Frontal cortex (tissue), 4 donors: ENCODE measurements around the gene ZNF554. TPM values are rescaled to one million over a fixed set of nuclear protein-coding genes. Genes with fewer than 3 reads are reported as not detected.

Source experiments
- DNase-seq, 2 donors: peaks; one replicate each; pipeline ENCODE4 v3.0.0; 2012; ENCODE audit warnings: low spot score in 2 of 2
- FAIRE-seq: peaks from 2 replicates; lab custom pipeline; 2012; peaks lifted over from hg19 to GRCh38; lab: Jason Lieb, UNC
- total RNA-seq: library from RNA; depleted of rRNA; stranded (reverse); fragments of >200 nt; gene quantifications from one replicate; pipeline ENCODE4 v1.2.3, GENCODE V29; 2014
- donor health status: control.
- donor health status: control.
- donor health status: control.

ZNF554 gene
- total RNA-seq: 18.3 TPM

DNA sequence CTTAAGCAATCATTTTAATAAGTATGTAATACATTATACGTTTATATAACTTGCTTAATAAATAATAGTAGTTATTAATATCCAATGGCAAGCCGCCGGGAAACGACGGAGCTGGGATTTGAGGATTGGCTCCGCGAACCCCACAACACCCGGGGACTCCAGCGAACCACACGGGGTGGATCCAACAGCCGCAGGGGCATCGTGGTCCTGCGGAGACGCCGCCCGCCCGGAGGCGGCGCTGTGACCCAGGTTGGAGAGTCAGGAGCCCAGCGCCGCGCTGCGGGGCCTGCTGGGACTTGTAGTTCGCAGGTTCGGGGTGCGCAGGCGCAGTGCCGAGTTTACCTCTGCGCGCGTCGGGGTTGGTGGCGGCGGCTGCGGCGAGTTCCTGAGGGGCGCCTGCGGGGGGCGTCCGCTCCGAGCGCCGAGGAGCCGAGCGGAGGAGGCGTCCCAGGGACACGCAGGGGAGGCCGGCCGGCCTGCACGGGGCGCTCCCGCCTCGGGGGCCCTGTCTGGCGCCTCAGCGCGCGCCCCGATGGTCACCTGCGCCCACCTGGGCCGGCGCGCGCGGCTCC lies at the start of gene ZNF554:
ZNF554 (plus strand) TSS at position 329 of the 572 bp plus-strand sequence; CDS start at position 533, 204 bp downstream.
- DNase-seq (peak; percentile 95 to 96), FAIRE-seq (no peak)

DNA sequence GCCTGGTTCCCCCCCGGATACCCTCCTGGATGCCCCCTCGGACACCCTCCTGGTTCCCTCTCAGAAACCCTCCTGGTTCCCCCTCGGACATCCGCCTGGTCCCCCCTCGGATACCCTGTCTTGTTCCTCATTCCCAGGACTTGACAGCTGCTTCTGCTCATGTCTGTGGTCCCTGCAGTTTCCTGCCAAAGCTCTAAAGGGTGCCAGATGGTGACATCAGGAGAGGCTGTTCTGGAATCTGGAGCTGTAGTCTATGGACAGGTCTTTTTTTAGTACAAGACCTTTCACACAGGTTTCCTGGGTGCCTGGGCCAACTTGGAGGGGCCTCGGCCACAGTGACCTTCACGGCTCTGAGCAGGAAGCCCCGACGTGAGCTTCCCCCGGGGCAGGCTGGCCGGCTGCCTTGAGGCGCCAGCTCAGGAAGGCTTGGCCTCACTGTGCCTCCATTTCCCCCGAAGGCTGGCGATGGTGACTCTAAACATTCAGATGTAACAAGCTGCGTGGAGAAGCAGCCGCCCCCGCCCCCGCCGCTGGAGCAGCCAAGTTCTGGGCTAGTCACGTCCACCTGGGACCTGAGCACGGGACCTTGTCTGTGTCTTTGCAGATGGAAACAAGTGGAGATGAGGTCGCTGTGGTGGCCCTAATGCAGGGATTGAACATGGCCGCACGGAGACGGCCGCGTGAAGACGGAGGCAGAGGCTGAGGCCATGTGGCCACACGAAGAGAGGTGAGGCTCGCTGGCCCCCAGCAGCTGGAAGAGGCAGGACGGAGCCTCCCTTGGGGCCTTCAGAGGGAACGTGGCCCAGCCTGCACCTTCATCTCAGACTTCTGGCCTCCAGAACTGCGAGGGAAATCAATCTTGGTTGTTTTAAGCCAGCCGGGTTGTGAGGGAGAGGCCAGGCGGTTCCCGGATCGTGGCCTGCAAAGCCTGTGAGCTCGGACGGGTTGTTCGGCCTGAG lies 49.3 kb upstream of the ZNF554 start:
- DNase-seq (no peak), FAIRE-seq (no peak)

DNA sequence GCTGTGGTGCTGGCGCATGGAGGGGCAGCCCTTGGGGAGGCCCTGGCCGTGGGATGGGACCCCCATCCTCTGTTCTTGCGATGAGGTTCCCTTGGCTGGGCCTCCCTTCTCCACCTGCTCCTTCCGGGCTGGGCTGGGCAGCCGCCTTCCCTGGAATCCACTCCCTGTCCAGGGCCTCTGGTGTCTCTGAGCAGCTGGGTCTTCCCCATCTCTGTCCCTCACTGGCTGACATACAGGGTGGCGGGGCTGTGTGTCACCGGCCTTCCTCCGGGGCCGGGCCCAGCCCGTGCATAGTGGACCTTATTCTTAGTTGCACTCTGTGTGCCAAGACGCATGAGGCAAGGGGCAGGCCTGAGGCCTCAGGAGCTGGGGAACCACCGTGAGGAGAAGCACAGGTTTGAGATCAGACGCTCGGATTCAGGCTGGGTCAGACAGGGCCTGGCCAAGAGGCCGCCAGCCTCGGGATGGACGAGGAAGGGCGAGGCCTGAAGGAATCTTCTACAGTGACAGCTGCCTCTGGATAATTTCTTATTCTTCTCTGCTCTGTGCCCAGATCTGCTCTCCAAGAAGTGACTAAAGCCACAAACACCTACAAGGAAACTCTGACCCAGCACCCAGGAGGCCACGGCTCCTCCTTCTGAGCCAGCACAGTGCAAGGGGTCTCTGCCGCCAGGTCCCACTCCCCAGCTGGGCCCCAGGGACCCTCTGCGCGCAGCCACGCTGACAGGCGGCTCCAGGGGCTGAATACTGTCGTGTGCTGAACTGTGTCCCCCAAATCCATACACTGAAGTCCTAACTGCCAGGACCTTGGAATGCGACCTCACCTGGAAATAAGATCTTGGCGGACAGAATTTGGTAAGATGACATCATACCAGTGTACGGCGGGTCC lies 47.6 kb upstream of the ZNF554 start:
- no peak for DNase-seq
- no peak for FAIRE-seq

DNA sequence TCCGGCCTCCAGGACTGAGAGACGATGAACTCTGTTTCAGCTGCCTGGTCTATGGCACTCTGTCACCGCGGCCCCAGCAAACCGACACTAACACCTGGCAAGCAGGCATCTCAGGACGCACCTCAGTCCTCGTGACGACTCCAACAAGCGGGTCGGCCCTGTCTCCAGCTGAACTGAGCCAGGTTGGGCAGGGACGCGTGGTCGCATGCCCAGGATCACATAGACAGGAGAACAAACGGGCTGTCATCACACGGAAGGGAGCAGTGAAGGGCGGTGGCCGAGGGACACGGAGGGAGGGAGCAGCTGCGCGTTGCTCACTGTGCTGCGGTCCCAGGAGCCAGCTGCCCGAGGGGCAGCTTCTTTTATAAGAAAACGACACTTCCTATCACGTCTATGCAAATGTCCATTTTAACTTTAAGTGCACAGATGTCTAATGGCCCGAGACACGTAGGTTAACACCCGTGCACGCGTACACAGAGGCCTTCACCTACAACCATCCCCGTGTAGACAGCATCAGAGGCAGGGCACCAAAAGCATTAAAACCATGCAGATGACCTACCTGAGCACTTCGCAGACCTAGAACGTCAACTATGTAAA lies 45.5 kb upstream of the ZNF554 start:
- DNase-seq: no peak
- FAIRE-seq: no peak

DNA sequence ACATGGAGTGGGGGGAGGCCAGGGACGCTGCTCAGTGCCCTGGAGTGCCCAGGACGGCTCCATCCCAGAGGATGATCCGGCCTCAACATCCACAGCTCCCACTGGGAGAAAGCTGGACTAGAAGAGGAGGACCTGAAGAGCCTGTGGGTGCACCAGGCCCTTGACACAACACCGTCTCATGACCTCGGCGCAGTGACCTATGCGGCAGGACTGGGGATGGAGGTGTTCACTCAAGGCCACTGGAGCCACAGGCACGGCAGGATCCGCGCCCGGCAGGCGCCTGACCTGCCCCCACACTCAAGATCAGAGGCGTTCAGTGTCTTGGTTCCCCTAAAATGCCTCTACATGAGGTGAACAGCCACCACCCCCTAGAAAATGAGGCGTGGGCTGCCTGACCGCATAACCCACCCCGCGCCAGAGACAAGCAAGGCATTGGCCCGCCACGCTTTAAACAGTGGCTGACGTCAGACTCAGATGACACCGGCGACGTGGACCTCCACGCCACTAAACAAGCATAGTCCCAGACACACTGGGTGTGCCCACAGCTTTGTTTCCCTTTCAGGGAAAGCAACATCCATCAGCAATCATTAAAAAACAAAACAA lies 44.6 kb upstream of the ZNF554 start:
- no peak for FAIRE-seq
- no peak for DNase-seq

DNA sequence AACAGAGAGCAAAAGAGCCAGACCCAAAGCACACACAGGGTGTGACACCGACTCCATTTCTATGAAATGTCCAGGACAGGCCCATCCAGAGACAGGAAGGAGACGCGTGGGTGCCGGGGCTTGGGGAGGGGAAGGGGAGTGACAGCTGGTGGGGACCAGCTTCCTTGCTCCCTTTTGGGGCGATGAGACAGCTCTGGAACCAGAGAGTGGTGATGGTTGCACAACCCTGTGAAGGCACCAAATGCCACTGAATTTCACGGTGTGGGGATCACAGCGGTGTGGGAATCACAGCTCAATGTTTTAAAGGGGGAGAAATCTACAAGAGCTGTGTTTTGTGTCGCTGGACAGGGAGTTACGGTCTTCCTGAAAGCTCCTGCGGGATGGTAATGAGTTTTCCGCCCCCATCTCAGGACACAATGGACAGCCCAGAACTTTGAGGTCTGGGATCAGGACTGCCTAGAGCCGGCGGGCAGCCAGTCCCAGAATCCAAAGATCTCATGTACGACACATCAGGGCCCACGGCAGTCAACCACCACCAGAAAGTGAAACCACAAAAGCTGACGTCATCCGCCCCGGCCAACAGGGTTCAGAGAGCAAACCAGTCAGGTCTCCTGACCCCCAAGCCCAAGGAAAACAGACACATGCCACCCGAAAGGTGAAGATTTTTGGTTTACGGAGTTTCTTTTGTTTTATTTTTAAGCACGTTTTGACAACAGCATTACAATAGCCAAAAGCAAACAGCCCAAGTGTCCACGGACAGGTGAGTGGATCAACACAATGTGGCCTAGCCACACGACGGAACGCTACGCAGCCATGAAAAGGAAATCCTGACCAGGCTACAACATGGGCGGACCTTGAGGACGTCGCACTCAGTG lies 43.9 kb upstream of the ZNF554 start:
- FAIRE-seq (no peak), DNase-seq (no peak)

DNA sequence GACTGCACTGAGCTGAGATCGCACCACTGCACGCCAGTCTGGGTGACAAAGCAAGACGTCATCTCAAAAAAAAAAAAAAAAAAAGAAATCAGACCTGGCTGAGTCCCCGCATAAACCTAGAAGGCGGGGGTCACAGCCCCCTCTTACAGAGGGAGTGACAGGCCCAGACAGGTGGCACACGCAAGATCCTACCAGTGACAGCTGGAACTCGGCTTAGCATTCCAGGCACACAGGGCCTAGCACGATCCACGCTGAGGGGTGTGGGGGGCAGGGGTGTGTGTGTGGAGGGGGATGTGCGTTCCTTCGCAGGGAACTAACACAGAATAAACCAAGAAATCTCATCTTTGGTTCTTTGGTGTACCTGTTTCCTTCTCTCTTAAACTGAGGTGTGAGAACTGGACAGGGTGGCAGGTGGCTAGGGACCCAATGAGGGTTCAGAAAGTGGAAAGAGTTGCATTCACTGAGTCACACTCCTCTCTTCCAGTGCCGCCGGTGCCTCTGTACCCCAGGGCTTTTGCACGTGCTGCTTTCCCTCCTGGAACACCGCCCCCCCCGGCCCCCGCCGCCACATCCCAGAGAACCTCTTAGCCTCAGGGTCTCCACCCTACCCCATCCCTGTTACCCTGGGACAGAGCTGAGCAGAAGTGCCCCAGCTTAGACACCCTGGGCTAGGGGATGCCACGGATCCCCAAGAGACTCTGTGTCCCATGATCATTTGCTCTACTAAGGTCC lies 41.5 kb upstream of the ZNF554 start:
- DNase-seq (no peak), FAIRE-seq (no peak)

DNA sequence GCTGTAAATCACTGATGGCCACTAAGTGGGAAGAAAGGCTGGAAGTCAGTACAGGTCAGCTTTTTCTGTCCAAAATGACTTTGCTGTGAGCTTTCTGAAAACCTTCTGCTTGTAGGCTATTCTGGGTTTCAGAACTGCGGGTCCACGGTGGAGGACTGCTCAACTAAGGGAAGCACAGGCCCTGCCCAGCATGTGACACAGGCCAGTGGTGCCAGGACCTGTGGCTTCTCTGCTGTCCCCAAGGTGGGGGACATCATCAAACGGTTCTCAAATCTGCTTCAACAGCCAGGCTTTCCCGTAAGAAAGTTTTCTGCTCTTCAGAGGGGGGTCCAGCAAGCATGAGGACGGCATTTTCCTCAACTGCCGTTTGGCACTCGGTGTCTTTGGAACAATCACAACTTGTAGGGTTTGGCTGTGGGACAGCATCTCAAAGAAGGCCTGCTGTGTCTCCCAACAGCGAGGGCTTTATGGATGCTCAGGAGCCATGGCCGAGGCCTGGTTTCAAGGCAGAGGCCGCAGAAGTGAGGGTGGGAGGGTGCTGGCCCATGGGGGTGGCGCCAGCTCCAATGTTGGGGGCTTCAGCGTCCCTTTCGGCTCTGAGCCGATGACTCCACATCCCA lies 40.4 kb upstream of the ZNF554 start:
- no peak for FAIRE-seq
- DNase-seq: no peak

DNA sequence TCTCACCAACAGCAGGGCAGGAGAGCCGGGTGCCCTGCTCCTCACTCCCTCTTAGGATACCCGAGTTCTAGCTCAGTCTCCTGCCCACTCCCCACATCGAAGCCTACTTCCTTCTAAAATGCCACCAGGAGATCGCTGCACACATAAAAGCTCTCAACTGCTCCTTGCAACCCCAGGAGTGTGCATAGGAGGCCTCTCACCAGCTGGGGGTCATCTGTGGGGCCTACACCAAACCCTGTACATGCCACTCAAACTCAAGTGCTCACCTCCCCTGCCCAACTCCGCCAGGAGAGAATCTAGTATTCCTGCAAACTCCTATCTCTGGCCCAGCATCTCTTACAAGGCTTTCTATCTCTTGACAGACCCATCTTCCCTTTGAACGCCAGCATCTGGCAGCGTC lies 39.4 kb upstream of the ZNF554 start:
- DNase-seq (no peak), FAIRE-seq (no peak)

DNA sequence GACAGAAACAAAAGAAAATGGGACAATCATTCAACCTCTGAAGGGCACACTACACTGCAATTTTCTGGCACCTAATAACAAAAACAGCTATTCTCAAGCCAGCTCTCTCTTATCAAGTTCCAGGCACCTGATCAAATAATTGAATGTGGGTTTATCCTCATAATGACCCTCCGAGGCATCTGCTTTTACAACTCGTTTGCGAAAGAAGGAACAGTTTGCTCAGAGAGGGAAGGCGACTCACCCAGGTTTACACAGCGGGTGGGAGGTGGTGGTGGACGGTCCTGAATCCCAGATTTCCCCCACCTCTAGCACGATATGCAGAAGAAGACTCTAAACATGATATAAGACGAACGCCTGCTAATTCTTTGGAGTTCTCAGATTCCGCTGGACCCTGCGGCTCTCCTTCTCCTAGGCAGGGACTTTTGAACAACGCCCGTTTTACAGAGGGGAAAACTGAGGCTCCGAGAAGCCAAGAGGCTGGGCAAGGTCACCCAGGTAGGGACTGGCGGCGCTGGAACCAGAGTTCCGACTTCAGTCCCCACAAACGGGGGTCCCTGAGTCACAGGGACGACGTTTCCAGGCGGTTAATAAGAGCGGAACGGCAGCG lies 37.2 kb upstream of the ZNF554 start:
- FAIRE-seq (no peak), DNase-seq (no peak)

DNA sequence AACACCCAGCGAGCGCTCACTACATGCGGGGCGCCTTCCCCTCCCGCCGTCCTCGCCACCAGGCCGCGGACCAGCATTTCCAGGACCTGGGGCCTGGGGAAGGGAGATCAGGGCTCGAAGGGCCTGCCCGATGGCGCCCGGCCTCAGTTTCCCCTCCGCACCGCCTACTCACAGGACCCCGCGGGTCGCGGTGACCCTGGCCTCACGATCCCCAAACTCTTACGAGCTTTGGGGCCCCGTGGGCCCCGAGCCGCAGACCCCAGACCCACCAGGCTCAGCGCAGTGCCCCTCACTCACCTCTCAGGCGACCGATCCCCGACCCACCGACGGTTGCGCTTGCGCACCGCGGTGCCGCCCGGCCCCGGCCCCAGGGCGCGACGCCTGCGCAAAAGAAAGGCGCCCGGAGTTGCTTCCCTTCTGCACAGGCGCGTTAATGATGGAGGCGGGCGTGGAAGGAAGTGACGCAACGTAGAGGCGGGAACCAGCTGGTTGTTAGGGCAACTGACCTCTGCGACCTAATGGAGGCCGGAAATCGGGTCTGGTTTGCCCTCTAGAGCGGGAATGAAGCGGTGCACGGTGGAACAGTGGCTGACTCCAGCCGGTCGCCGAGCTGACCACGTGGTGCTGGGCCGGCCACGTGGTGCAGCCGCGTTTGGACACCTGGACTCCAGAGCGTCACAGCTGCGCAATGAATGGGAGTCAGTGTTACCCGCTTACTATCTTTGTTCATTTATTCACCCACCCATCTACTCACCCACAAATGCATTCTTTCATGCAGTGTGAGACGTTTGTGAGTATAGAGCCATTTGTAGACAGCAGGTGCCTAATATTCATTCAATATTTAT lies 36.5 kb upstream of the ZNF554 start, which contains the start of gene SGTA:
SGTA (minus strand) TSS at position 338 of the 845 bp plus-strand sequence. CDS start 14,205 bp downstream, outside the sequence.
- FAIRE-seq: peak; percentile 98
- DNase-seq: peak; percentile 99

DNA sequence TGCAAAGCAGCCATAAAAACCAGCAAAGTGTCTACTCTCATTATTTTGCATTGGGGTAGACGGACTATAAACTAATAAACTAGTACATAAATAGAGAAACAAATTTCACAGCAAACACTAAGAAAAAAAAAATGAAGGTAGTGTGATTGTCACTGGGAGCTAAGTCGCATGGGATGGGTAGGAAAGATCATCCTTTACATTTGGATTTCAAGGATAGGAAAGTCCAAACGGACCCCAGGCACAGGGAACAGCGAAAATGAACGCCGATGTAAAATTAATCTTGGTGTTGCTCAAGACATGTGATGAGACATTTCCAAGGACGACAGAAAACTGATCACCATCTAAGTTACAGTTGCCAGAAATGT lies 35.9 kb upstream of the ZNF554 start:
- no peak for FAIRE-seq

DNA sequence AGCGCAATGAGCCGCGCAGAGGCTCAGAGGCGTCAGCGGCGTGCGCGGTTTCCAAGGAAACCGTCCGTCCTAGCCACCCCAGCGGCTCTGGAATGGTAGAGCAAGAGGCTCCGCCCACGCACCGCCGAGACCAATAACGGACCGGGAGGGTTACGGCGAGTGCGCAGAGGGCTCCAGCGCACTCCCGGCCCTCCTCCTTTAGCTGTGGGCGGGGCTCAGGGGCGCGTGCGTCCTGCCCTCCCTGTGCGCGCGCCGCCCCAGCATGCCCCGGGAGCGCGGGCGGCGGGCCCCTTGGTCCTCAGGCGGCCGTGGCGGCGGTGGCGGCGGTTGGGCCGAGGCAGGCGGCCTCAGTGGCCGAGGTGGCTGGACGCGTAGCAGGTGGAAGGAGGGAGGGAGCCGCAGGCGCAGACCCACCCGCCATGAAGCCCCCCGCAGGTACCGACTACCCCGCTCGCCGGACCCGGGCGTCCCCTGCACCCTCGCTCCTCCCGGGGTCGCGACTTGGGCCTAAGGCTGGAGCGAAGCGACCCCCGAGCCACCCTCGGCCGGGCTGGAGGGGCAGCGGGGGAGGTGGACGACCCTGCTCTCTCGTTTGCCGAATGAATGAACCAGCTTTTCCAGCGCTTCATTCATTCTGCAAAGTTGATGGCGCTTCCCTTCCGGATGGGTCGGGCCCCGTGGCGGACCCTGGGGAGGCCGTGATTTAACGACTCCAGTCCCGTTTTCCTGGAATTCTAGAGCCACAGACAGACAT lies 34.2 kb upstream of the ZNF554 start, which contains the start of gene THOP1:
THOP1 (plus strand) TSS at position 260 of the 754 bp plus-strand sequence; CDS start at position 420, 160 bp downstream.
- FAIRE-seq (no peak), DNase-seq (peak; percentile 98)

More for the DNA sequence above, 35.9 kb upstream of the ZNF554 start:
- no peak for DNase-seq

DNA sequence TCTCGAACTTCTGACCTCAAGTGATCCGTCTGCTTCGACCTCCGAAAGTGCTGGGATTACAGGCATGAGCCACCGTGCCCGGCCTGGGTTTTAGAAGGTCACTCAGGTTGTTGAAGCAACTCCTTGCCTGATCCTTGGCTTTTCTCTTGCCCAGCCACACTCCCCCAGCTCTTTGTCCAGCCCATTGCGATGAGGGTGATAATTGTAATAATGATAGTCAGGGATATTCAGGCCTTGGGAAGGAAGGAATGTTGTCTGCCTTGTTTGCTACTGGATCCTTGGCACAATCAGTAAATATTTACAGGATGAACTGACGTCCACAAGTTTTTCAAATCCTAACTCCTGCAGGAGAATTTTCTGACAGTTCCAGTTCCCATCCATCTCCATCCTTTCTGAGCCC lies 32.6 kb upstream of the ZNF554 start:
- no peak for DNase-seq
- no peak for FAIRE-seq

DNA sequence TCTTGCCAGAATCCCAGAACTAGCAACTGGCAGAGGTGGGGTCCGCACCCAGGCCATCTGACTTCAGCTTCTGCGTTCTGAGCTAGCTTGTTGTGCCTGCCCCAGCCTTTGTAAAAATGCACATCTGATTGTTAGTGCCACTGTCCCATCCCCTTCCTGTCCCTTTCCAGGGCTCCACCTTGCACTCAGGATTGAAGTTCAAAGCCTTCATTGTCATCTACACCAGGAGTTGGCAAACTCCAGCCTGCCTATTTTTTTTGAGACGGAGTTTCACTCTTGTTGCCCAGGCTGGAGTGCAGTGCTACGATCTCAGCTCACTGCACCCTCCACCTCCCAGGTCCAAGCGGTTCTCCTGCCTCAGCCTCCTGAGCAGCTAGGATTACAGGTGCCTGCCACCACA lies 31.4 kb upstream of the ZNF554 start:
- FAIRE-seq (no peak), DNase-seq (no peak)
